Omental fat pad (tissue), 4 donors: ENCODE data around the gene SLC4A2. TPM values are rescaled to one million over a fixed set of nuclear protein-coding genes. Genes with fewer than 3 reads are reported as not detected.

ENCODE experiments used
- ATAC-seq: fragments of 150-250 bp; one replicate; pipeline ENCODE4 v1.9.1; 2016; ENCODE audit warnings: mild to moderate bottlenecking, moderate library complexity; ENCODE audit not compliant: low FRiP score
- DNase-seq: peaks from one replicate; pipeline ENCODE4 v3.0.0-alpha.2; 2019; ENCODE audit warnings: low spot score
- CTCF ChIP-seq, 3 donors: fragments of 450-650 bp; IDR thresholded peaks; one replicate each; pipeline ENCODE4 v1.5.1; 2016 to 2017; ENCODE audit warnings: antibody characterized with exemption in 3 of 3, mild to moderate bottlenecking in 3 of 3, moderate library complexity in 2 of 3
- total RNA-seq, 4 donors: library from RNA; depleted of rRNA; stranded (reverse); fragments of >200 nt; gene quantifications; one replicate each; pipeline ENCODE4 v1.1.0, GENCODE V29; 2016

The SLC4A2 gene
- total RNA-seq, 4 donors from 2014 or later, result 115 to 126 (median 118) TPM

- no peak for TF ChIP-seq CTCF (IDR thresholded peaks at IDR 0.05)
- DNase-seq (no peak), ATAC-seq (peak; percentile 16)
Measured at GRCh38 chr7:151100921-151101320, 41.5 kb downstream of the SLC4A2 start.

GRCh38 chr7:151101621-151102396 is 42.4 kb downstream of the SLC4A2 start:
- no peak for TF ChIP-seq CTCF (IDR thresholded peaks at IDR 0.05)
- no peak for DNase-seq
- peak; percentile 16 for ATAC-seq

GRCh38 chr7:151102991-151103390 is 43.6 kb downstream of the SLC4A2 start:
- ATAC-seq (no peak), DNase-seq (no peak)
- TF ChIP-seq CTCF (IDR thresholded peaks at IDR 0.05), result no peak

GRCh38 chr7:151103973-151104372 is 44.6 kb downstream of the SLC4A2 start:
- no peak for TF ChIP-seq CTCF (IDR thresholded peaks at IDR 0.05)
- DNase-seq, result no peak
- no peak for ATAC-seq

- DNase-seq (no peak), ATAC-seq (no peak)
- no peak for TF ChIP-seq CTCF (IDR thresholded peaks at IDR 0.05)
Measured at GRCh38 chr7:151104411-151105235, 45.2 kb downstream of the SLC4A2 start.

- TF ChIP-seq CTCF (IDR thresholded peaks at IDR 0.05), result no peak
- ATAC-seq (no peak), DNase-seq (no peak)
Measured at GRCh38 chr7:151107882-151108281, 48.5 kb downstream of the SLC4A2 start.
